A549 (cell line): ENCODE data around the gene ELOA2.

Experiments used
- CBX8 ChIP-seq: fragments of 200-600 bp; sonication (generic); IDR thresholded peaks from 2 replicates; pipeline ENCODE4 v1.6.1; 2016
- CHD2 ChIP-seq: fragments of 150-350 bp; IDR thresholded peaks from 2 replicates; pipeline ENCODE4 v1.6.1; 2014; ENCODE audit warnings: low read length; ENCODE audit not compliant: partially characterized antibody
- CTCF ChIP-seq: fragments of >200 bp; sonication (Bioruptor Twin); formaldehyde crosslinking; IDR thresholded peaks from 3 replicates; pipeline ENCODE4 v1.5.1; 2016
- JUN ChIP-seq, 2 experiments: fragments of >200 bp; sonication (Bioruptor Twin); formaldehyde crosslinking; IDR thresholded peaks; 2 replicates in 1 of 2; 3 replicates in 1 of 2; pipeline ENCODE4 v1.6.1; 2016 to 2017
- KDM1A ChIP-seq: fragments of 200-600 bp; sonication (generic); IDR thresholded peaks from 2 replicates; pipeline ENCODE4 v1.6.1; 2016; ENCODE audit warnings: low read depth, mild to moderate bottlenecking
- MAX ChIP-seq: IDR thresholded peaks from 2 replicates; pipeline ENCODE4 v1.6.1; 2012
- MAZ ChIP-seq: fragments of 150-350 bp; IDR thresholded peaks from 2 replicates; pipeline ENCODE4 v1.6.1; 2014; ENCODE audit warnings: antibody characterized with exemption, low read depth, low read length, borderline replicate concordance
- NFE2L2 ChIP-seq: fragments of 150-350 bp; conservative IDR thresholded peaks from 2 replicates; pipeline ENCODE4 v1.6.1; 2014; ENCODE audit warnings: low read length
- NPAS2 ChIP-seq: fragments of 250-450 bp; sonication (Bioruptor Pico); IDR thresholded peaks from 2 replicates; pipeline ENCODE4 v1.8.0; 2022; ENCODE audit warnings: mild to moderate bottlenecking, moderate library complexity, borderline replicate concordance
- NR3C1 ChIP-seq: fragments of >200 bp; sonication (Bioruptor Twin); formaldehyde crosslinking; IDR thresholded peaks from 3 replicates; pipeline ENCODE4 v1.6.1; 2017
- POLR2A ChIP-seq: IDR thresholded peaks from 2 replicates; pipeline ENCODE4 v1.6.1; 2012; ENCODE audit warnings: mild to moderate bottlenecking, low read length
- RAD21 ChIP-seq, 2 experiments: fragments of >200 bp in 1 of 2; sonication (Bioruptor Twin) in 1 of 2; formaldehyde crosslinking in 1 of 2; IDR thresholded peaks in 1 of 2; conservative IDR thresholded peaks in 1 of 2; 2 replicates in 1 of 2; 3 replicates in 1 of 2; pipeline ENCODE4 v1.6.1; 2012 to 2018; ENCODE audit warnings: inconsistent platforms in 1 of 2
- RCOR1 ChIP-seq: fragments of 150-350 bp; IDR thresholded peaks from 2 replicates; pipeline ENCODE4 v1.6.1; 2014; ENCODE audit warnings: antibody characterized with exemption, low read length, low read depth
- USF2 ChIP-seq: fragments of 450-650 bp; IDR thresholded peaks from 2 replicates; pipeline ENCODE4 v1.6.1; 2014; ENCODE audit warnings: antibody characterized with exemption

- TF ChIP-seq MAX (no peak), NFE2L2 (no peak), CTCF (no peak), RCOR1 (no peak), CHD2 (no peak), USF2 (no peak), NPAS2 (CRISPR knock-in tag) (no peak), RAD21 (conservative IDR thresholded peaks at IDR 0.05 in 1 of 2, IDR thresholded peaks at IDR 0.05 in 1 of 2) (no peak), NR3C1 (no peak), MAZ (no peak), JUN (IDR thresholded peaks at IDR 0.05) (no peak), CBX8 (no peak), KDM1A (no peak), POLR2A (no peak)
These were observed 2.5 kb downstream of the ELOA2 start for GRCh38 chr18:47032945-47033344.
